Right hindlimb (tissue), 1 donor: ENCODE measurements around the gene DDX41.
"Not testable (repeated sequence)": the region's sequence is repeated elsewhere in the genome, so short reads cannot be mapped to it uniquely, and the experiment has no call there.

Experiments used
- DNase-seq: peaks from one replicate; pipeline ENCODE4 v3.0.0-alpha.2; 2018

Gene DDX41

DNA sequence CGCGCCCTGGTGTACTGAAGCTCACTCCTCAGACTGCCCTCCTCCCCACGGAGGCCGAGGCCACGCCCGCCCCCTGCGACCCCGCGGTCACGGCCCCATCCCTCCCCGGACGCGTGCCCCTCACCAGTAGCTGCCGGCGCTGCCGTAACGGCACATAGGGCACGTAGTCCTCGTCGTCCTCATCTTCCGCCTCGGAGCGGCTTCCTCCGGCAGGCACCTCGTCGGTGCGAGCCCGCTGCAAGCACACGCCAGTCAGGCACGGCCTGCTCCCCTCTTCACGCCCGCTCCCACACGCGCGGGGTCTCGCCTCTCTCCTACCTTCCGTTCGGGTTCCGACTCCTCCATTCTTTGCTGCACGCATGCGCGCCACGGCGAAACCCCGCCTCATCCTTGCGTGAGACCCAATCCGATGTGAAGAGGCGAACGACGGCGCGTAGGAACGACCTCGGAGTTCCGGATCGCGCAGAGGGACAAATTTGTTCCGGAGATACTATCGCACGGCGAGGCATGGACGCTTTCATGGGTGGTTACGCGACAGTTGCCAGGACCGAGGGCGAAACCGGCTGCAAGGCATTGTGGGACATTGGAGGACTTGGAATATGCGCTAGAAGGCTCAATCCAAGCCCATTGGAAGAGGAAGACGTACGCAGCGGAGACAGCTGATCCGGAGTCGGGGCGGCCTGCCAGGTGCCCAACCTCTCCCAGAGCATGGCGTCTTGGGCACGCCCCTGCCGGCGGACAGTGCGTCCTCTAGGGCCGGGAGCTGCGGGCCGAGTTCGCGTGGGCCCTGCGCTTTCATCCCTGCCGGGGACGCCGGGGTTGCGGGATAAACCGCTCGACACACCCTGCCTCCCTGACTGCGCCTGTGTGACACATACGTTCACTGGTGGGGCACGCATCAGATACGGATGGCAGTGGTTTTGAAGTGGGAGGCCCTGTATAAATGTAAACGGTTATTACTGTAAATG is at the start of gene DDX41:
Gene DDX41 (minus strand): TSS at position 361 of the 968 bp plus-strand sequence. CDS start 16 bp downstream, at position 345.
- DNase-seq = peak; percentile 99

DNA sequence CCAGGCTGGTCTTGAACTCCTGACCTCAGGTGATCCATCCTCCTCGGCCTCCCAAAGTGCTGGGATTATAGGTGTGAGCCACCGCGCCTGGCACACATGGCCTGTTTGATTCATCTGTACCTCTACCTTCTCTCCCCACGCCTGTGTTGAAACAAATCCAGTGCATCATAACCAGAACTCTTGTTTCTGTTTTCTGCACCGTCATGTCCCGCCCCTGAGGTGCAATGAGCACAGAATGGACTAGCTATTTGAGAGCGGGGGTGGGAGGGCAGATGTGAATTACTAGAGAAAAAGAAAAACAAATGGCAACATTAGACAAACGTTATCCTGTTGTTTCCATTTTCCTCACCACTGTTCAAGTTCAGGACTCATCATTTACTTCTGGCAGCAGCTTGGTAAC is 48.3 kb upstream of the DDX41 start:
- DNase-seq = no peak

GRCh38 chr5:177559446-177559941 is 42.7 kb upstream of the DDX41 start:
- not testable (repeated sequence) for DNase-seq

DNA sequence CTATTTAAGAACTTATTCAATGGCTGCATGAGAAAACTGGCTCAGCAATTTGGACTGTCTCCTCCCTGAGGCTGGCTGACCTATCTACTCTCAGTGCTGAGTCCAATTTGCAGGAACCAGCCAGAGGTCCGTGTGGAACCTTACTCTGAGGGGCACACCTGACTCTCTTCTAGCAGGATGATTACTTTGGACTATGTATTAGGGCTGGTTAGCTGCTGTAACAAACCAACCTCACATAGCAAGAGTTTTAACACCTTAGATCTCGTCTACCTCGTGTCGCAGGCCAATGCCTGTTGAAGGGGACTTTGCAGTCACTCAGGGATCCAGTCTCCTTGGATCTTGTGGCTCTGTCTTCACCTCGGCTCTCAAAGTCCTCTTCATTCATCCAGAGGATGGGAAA is 41.0 kb upstream of the DDX41 start:
- no peak for DNase-seq

DNA sequence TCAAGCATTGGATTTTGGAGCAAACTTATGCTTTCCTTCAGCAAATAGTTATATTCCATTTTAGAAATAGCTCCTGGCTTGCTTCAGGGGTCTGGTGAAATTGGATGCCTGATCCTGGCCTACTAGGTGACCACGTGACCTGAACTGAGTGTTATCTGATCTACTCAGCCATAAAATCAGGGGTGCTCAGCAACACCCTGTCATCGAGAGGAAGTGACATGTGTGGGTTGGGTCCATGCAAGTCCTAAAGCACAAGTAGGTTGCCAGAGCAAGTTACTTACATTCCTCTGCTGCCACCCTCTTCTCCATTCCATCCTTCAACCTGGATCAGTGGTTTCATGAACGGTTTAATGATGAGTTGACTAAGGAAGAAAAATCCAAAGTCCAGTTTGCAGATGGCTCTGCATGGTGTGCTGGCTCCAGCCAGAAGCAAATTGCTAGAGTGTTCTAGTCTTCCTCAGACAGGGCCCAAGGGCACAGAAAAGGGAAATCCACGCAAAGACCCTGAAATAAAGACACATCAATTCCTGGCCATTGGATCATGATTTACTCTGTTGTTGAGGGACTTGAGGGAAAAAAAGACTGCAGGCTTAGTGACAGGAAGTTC is 40.4 kb upstream of the DDX41 start:
- no peak for DNase-seq

GRCh38 chr5:177555665-177556064 is 38.9 kb upstream of the DDX41 start:
- no peak for DNase-seq

DNA sequence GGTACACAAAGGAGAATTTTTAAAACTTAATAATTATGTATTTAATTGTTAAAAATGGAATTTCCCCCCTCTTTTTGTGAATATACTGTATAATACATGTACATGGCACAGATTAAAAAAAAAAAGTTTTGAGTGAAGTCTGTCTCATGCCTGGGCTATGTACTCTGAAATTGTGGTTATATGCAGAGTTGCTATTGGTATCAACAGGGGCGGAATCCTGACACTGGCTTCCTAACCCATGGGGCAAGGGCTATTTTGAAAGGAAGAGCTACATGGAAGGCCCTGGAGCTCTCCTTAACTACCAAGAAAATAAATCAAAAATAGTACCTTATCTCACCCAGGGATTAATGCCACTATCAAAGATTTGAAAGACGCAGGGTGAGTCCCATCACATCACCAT is 38.5 kb upstream of the DDX41 start:
- DNase-seq = no peak

GRCh38 chr5:177554474-177555111 is 37.8 kb upstream of the DDX41 start, which contains the start of gene FAM193B:
Gene FAM193B, minus strand, starts transcription at chr5:177554563. Its CDS starts 105 bp downstream, at chr5:177554458.
- DNase-seq = peak; percentile 95

GRCh38 chr5:177553671-177554429 is 37.1 kb upstream of the DDX41 start:
- peak; percentile 56 for DNase-seq

- no peak for DNase-seq
These were observed 36.2 kb upstream of the DDX41 start for GRCh38 chr5:177552839-177553455.

GRCh38 chr5:177550122-177550521 is 33.4 kb upstream of the DDX41 start:
- no peak for DNase-seq

DNA sequence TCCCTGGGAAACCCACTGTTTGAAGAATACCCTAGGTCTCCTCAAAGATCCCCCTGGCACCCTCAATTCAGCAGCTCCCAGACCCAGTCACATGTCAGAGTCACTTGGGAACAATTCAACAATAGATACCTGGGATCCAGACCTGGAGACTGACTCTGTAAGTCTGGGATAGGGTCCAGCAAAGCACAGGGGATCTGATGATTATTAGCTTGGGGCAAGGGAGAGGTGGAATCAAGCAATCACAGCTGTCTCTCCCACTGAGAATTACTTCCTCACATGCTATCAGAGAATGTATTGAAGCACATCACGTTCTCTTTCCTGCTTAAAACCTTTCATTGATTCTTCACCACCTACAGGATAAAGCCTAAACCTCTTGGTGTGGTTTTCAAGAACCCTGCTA is 31.7 kb upstream of the DDX41 start:
- DNase-seq = no peak

DNA sequence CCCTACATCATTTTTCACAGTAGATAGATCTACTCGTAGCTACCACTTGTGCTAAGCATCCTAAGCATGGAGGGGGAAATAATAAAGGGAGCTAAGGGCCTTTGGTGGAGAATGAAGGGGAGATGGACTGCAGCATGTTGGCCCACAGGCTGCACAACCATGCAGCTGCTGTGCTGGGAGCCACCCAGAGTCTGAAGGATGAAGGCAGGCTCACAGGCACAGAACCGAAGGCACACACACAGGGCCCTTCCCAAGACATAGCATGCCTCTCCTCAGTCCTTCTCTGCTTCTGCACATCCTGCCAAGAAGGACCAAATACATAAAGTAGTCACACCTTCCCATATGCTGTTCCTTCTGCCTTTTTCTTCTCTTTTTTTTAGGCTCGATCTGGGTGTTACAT is 31.0 kb upstream of the DDX41 start:
- no peak for DNase-seq

GRCh38 chr5:177546258-177546741 is 29.5 kb upstream of the DDX41 start:
- no peak for DNase-seq

DNA sequence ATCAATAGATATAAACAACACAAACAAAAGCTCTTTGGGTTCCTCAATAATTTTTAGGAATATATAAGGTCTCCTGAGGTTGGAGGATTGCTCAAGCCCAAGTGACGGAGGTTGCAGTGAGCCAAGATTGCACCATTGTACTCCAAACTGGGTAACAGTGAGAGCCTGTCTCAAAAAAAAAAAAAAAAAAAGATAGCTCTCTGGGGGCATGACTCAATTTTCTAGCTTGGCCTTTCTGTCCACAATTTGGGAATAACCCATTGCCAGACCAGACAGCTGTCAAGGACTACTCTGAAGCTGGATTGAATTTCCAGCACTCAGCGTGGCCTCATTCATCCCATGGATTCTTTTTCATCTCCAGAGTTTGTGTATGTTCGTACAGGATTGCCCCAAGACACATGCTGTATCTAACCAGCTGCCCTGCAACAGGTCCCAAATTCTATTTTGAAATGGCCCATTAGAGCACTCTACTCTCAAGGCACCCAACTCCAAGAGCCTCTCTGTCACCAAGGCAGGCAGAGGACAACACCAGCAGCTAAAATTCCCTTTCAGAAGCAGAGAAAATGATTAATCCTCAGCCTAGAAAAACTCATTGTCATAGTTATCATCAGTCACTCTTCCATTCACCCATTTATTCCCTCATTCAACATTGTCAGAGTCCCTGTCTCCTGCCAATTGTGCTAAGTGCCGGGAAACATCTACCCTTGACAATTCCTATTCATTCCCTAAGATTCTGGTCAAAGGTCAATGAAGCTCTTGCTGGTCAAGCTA is 28.9 kb upstream of the DDX41 start:
- DNase-seq = peak; percentile 48

GRCh38 chr5:177542816-177543465 is 26.2 kb upstream of the DDX41 start:
- DNase-seq = no peak

DNA sequence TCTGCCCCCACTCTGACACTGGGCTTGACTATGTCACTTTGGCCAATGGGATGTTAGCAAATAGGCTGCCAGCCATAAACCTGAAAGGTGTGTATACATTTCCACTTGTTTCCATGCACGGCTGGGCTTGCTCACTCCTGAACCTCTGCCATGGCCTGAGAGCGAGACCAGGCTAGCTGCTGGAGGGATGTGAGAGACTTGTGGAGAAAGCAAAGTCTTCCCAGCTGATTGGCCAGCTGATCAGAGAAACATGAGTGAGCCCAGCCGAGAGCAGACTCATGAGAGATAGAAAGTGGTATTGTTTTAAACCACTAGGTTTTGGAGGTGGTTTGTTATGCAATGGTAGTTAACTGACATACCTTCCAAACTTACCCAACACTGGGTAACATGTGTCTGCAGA is 23.7 kb upstream of the DDX41 start:
- no peak for DNase-seq

GRCh38 chr5:177539411-177539810 is 22.6 kb upstream of the DDX41 start:
- no peak for DNase-seq

DNA sequence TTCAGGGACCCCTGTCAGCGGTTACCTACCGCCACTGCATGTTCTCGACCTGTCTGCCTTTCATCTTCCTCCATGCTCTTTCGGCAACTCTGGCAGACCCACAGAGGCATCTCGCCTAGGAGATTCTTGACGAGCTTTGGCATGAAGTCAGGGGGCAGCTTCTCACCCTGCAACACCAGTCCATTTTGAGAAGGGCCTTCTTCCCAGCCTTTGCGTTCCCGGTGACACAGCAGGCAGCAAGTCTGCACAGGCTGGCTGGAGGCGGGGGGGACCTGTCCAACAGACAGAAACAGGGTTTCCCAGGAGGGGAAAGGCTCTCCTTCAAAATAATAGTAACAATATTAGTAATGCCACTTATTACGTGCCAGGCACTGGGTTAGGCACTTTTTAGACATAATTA is 22.1 kb upstream of the DDX41 start:
- no peak for DNase-seq
